ENCODE data around the gene ARHGEF25. TPM values are rescaled to one million over a fixed set of nuclear protein-coding genes. Genes with fewer than 3 reads are reported as not detected.
"Not testable (repeated sequence)": the region's sequence is repeated elsewhere in the genome, so short reads cannot be mapped to it uniquely, and the experiment has no call there.

Gene ARHGEF25
- total RNA-seq, 1 experiment from 2014 or later, result 12.9 TPM

DNA sequence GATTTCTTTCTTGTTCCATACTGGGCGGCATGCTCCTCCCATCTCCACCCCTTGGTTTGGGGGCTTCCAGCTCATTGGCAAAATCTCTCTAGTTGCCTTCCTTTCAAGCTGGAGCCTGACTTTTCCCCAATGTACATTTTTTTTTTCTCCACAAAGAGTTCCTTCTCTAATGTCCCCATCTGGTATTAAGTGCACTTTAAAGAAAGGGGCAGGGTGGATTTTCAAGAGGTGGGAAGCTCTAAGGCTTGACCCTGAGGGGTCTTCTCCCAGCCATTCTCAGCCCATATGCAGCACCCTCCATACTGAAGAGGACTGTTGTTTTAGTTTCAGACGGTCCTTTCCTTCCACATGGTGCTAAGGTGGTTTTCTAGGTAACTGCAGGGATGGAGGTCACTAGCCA, 26.1 kb upstream of the ARHGEF25 start:
- no peaks in the 10 kb centered on the region for H3K36me3 ChIP-seq (ENCODE audit: low read depth)
- ChIA-PET POLR2A (ENCODE audit: unreplicated experiment) (no interaction called here), CTCF (interaction anchor here (0.7 to 1.6 kb wide), 2 partner anchors 37 kb away, joined by 3 to 5 read pairs; no protein-coding TSS in a partner anchor)
- intact Hi-C loops (cut with micrococcal nuclease; ENCODE audit: unreplicated experiment), result no loop called here
- TF ChIP-seq EZH2 (IDR thresholded peaks at IDR 0.05; ENCODE audit: low read depth), result no peak
- TF ChIP-seq, protein P1, sequence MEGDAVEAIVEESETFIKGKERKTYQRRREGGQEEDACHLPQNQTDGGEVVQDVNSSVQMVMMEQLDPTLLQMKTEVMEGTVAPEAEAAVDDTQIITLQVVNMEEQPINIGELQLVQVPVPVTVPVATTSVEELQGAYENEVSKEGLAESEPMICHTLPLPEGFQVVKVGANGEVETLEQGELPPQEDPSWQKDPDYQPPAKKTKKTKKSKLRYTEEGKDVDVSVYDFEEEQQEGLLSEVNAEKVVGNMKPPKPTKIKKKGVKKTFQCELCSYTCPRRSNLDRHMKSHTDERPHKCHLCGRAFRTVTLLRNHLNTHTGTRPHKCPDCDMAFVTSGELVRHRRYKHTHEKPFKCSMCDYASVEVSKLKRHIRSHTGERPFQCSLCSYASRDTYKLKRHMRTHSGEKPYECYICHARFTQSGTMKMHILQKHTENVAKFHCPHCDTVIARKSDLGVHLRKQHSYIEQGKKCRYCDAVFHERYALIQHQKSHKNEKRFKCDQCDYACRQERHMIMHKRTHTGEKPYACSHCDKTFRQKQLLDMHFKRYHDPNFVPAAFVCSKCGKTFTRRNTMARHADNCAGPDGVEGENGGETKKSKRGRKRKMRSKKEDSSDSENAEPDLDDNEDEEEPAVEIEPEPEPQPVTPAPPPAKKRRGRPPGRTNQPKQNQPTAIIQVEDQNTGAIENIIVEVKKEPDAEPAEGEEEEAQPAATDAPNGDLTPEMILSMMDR (conservative IDR thresholded peaks at IDR 0.05), result no peak
- DNase-seq, result no peak
- H2AFZ ChIP-seq, result no peak overlapping the region
- H3F3A ChIP-seq (ENCODE audit: insufficient read depth, low read depth), result no peaks in the 10 kb centered on the region
- no peak overlapping the region for H3K4me3 ChIP-seq
- H4K20me1 ChIP-seq (ENCODE audit: insufficient read depth), result no peaks in the 10 kb centered on the region
- H3K4me2 ChIP-seq, result no peak overlapping the region
- no peaks in the 10 kb centered on the region for H3K4me1 ChIP-seq (replicated peaks; ENCODE audit: insufficient read depth)
- no TSS peak for BruUV-seq (replicated peaks)
- H3K27me3 ChIP-seq (ENCODE audit: insufficient read depth, low read depth), result peaks cover 36% of the 10 kb centered on the region
- no peak overlapping the region for H3K27ac ChIP-seq
- no peaks in the 10 kb centered on the region for H3K79me2 ChIP-seq (ENCODE audit: low read depth)
- no peaks in the 10 kb centered on the region for H3K9me3 ChIP-seq (ENCODE audit: insufficient read depth, low read depth)
- H3K9me2 ChIP-seq (ENCODE audit: insufficient read depth), result no peaks in the 10 kb centered on the region

DNA sequence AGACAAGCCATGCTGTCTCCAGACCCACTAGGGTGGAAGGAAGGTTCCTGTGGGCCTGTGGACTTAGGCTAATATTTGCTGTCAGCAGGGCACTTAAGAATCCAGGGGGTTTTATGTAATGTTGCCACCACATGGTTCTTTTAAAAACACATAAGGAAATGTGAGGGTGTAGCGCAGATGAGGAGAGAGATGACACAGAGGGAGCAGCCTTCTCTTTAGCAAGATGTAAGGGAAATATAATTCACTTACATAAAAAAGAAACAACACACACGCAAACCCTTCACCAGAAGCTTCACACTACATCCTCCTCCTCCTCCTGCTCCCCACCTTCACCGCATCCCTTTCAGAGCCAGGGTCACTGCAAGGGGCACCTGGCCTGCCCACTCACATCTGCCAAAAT, 25.1 kb upstream of the ARHGEF25 start:
- H2AFZ ChIP-seq, result no peak overlapping the region
- H3K9me2 ChIP-seq (ENCODE audit: insufficient read depth), result no peaks in the 10 kb centered on the region
- no peaks in the 10 kb centered on the region for H3K4me1 ChIP-seq (replicated peaks; ENCODE audit: insufficient read depth)
- CTCF ChIA-PET, result no interaction called here
- H3K4me2 ChIP-seq, result no peak overlapping the region
- H3K4me3 ChIP-seq, result no peak overlapping the region
- no peaks in the 10 kb centered on the region for H3F3A ChIP-seq (ENCODE audit: insufficient read depth, low read depth)
- no peak overlapping the region for H3K27ac ChIP-seq
- no peaks in the 10 kb centered on the region for H3K36me3 ChIP-seq (ENCODE audit: low read depth)
- DNase-seq, result no peak
- no peak for TF ChIP-seq EZH2 (IDR thresholded peaks at IDR 0.05; ENCODE audit: low read depth)
- TF ChIP-seq, protein P1 (conservative IDR thresholded peaks at IDR 0.05), result no peak
- no peaks in the 10 kb centered on the region for H3K9me3 ChIP-seq (ENCODE audit: insufficient read depth, low read depth)
- H3K79me2 ChIP-seq (ENCODE audit: low read depth), result peaks cover under 1% of the 10 kb centered on the region; the same call in 1 of the 2 replicates
- H4K20me1 ChIP-seq (ENCODE audit: insufficient read depth), result no peaks in the 10 kb centered on the region
- intact Hi-C loops (cut with micrococcal nuclease; ENCODE audit: unreplicated experiment), result no loop called here
- POLR2A ChIA-PET (ENCODE audit: unreplicated experiment), result no interaction called here
- peaks cover 29% of the 10 kb centered on the region for H3K27me3 ChIP-seq (ENCODE audit: insufficient read depth, low read depth)
- no TSS peak for BruUV-seq (replicated peaks)

DNA sequence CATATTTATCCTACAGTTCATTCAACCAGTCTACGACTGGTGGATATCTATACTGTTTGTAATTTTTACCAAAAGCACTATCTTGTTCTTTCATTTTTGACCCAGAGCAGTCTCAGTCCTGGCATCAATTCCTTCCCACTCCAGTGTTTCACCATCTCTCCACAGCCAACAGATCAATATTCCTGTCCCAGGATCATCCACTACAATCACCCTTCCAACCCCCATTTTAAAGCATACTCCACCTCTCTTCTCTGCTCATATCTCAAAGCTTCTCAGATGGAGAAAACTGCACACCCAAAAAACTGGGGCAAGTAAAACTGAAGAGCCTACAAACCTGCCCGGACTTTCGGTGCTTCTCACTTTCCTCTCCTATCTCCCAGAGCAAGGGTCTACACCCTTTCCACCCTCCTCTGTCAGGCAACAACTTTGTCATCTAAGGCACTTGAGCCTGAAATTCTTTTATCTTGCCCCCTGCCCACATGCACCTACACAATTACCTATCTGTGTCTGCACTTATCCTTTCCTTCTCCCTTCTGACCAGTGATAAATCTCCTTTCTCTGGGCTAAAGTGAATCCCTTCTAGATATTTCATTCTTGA, 24.3 kb upstream of the ARHGEF25 start:
- H3K9me2 ChIP-seq (ENCODE audit: insufficient read depth), result no peaks in the 10 kb centered on the region
- no peak for TF ChIP-seq EZH2 (IDR thresholded peaks at IDR 0.05; ENCODE audit: low read depth)
- TF ChIP-seq, protein P1 (conservative IDR thresholded peaks at IDR 0.05), result no peak
- H3K4me3 ChIP-seq, result no peak overlapping the region
- ChIA-PET CTCF (no interaction called here), POLR2A (ENCODE audit: unreplicated experiment) (no interaction called here)
- H3K4me2 ChIP-seq, result no peak overlapping the region
- H2AFZ ChIP-seq, result no peak overlapping the region
- H3K79me2 ChIP-seq (ENCODE audit: low read depth), result peaks cover 8% of the 10 kb centered on the region
- no TSS peak for BruUV-seq (replicated peaks)
- no peak for DNase-seq
- no peaks in the 10 kb centered on the region for H3K9me3 ChIP-seq (ENCODE audit: insufficient read depth, low read depth)
- H4K20me1 ChIP-seq (ENCODE audit: insufficient read depth), result no peaks in the 10 kb centered on the region
- intact Hi-C loops (cut with micrococcal nuclease; ENCODE audit: unreplicated experiment), result no loop called here
- peaks cover 29% of the 10 kb centered on the region for H3K27me3 ChIP-seq (ENCODE audit: insufficient read depth, low read depth)
- no peaks in the 10 kb centered on the region for H3F3A ChIP-seq (ENCODE audit: insufficient read depth, low read depth)
- no peaks in the 10 kb centered on the region for H3K36me3 ChIP-seq (ENCODE audit: low read depth)
- no peak overlapping the region for H3K27ac ChIP-seq
- peaks cover 2% of the 10 kb centered on the region for H3K4me1 ChIP-seq (replicated peaks; ENCODE audit: insufficient read depth)

- BruUV-seq (replicated peaks); H4K20me1 ChIP-seq (ENCODE audit: insufficient read depth); intact Hi-C loops (cut with micrococcal nuclease; ENCODE audit: unreplicated experiment); H3K9me3 ChIP-seq (ENCODE audit: insufficient read depth, low read depth); H3K27ac ChIP-seq; H3K4me2 ChIP-seq; H3K9me2 ChIP-seq (ENCODE audit: insufficient read depth); H3K4me3 ChIP-seq; DNase-seq; H3K36me3 ChIP-seq (ENCODE audit: low read depth); H2AFZ ChIP-seq; CTCF ChIA-PET; POLR2A ChIA-PET (ENCODE audit: unreplicated experiment); H3F3A ChIP-seq (ENCODE audit: insufficient read depth, low read depth): not testable (repeated sequence)
- Histone ChIP-seq H3K27me3 (ENCODE audit: insufficient read depth, low read depth) (peaks cover 28% of the 10 kb centered on the region), H3K79me2 (ENCODE audit: low read depth) (peaks cover 23% of the 10 kb centered on the region), H3K4me1 (replicated peaks; ENCODE audit: insufficient read depth) (peaks cover 15% of the 10 kb centered on the region)
These were observed 22.2 kb upstream of the ARHGEF25 start for GRCh38 chr12:57588951-57589610.

All from PC-9 (cell line).